OCI-LY1 (cell line): ENCODE data around the gene PRMT3.

ENCODE experiments used
- CTCF ChIP-seq: fragments of 200-600 bp; sonication (generic), shearing (Covaris generic); IDR thresholded peaks from 2 replicates; pipeline ENCODE4 v1.5.1; 2017; ENCODE audit warnings: mild to moderate bottlenecking, antibody characterized with exemption, low read length, moderate library complexity, mixed read lengths
- EZH2 ChIP-seq: fragments of 200-600 bp; sonication (generic), shearing (Covaris generic); IDR thresholded peaks from 2 replicates; pipeline ENCODE4 v1.8.0; 2017; ENCODE audit warnings: borderline replicate concordance, mixed run types, mild to moderate bottlenecking, antibody characterized with exemption, low read length, moderate library complexity, mixed read lengths

DNA sequence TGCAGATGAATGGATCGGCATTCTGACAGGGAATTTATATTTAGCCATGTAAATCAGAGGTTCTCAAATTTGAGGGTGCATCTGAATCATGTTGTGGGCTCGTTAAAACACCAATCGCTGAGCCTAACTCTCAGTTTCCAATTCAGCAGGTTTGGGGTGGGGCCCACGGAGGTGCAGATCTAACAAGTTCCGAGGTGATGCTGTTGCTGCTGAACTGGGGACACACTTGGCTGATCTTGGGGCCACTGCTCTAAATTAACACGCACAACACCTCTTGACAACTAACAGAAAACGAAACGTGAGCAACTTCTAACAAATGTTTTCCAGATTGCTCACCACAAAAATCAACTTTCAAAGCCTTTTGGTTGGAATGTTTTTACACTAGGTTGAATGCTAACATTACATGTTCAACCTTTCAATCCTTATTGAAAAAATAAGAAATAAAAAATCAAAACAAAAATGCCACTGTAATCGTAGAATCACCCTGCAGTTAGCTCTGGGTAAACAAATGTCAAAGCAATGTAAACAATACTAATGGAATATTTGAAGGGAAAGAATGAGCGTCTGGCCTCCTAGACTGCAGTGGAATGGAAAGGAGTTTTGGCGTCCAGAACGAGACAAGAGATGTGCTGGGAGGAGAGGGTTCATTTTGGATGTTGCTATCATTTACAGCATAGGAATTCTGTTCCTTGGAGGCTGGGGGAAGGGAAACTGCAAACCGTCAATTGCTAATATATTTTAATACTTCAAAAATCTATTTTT is 143.6 kb downstream of the PRMT3 start:
- TF ChIP-seq CTCF (no peak), EZH2 (no peak)
